ENCODE data around the gene FBF1.
"Not testable (repeated sequence)": the region's sequence is repeated elsewhere in the genome, so short reads cannot be mapped to it uniquely, and the experiment has no call there.

The FBF1 gene

GRCh38 chr17:75896415-75897159, 44.3 kb downstream of the FBF1 start, which contains the start of gene TRIM65:
Gene TRIM65, minus strand, starts transcription at chr17:75896951. Its CDS starts 14 bp downstream, at chr17:75896937.
- H3K27me3 Mint-ChIP-seq = no peaks in the 10 kb centered on the region
- peak; percentile 90 for ATAC-seq

GRCh38 chr17:75895370-75896155, 45.3 kb downstream of the FBF1 start:
- Mint-ChIP-seq H3K36me3 (peaks cover 33% of the 10 kb centered on the region), H3K9me3 (no peaks in the 10 kb centered on the region), H3K27me3 (no peaks in the 10 kb centered on the region), H3K27ac (peak overlapping the region; percentile 87), H3K4me1 (peaks cover 42% of the 10 kb centered on the region), H3K4me3 (peak overlapping the region; percentile 75)
- ATAC-seq = no peak

More at GRCh38 chr17:75896415-75897159, 44.3 kb downstream of the FBF1 start, which contains the start of gene TRIM65:
- peaks cover 38% of the 10 kb centered on the region for H3K36me3 Mint-ChIP-seq
- H3K4me3 Mint-ChIP-seq = peak within 1 kb of the TSS; percentile 75
- peak within 1 kb of the TSS; percentile 87 for H3K27ac Mint-ChIP-seq
- no peaks in the 10 kb centered on the region for H3K9me3 Mint-ChIP-seq
- H3K4me1 Mint-ChIP-seq = peaks cover 41% of the 10 kb centered on the region

- H3K27ac Mint-ChIP-seq = peak overlapping the region; percentile 87
- H3K9me3 Mint-ChIP-seq = no peaks in the 10 kb centered on the region
- H3K4me1 Mint-ChIP-seq = peaks cover 47% of the 10 kb centered on the region
- no peak for ATAC-seq
- H3K4me3 Mint-ChIP-seq = peak overlapping the region; percentile 16
- H3K36me3 Mint-ChIP-seq = peaks cover 35% of the 10 kb centered on the region
- H3K27me3 Mint-ChIP-seq = no peaks in the 10 kb centered on the region
Measured at GRCh38 chr17:75894049-75894733, 46.7 kb downstream of the FBF1 start.

- H3K4me1 Mint-ChIP-seq = peaks cover 43% of the 10 kb centered on the region
- no peak for ATAC-seq
- peak overlapping the region; percentile 87 for H3K27ac Mint-ChIP-seq
- no peaks in the 10 kb centered on the region for H3K27me3 Mint-ChIP-seq
- H3K9me3 Mint-ChIP-seq = no peaks in the 10 kb centered on the region
- no peak overlapping the region for H3K4me3 Mint-ChIP-seq
- H3K36me3 Mint-ChIP-seq = peaks cover 31% of the 10 kb centered on the region
Measured at GRCh38 chr17:75893305-75894048, 47.4 kb downstream of the FBF1 start.

GRCh38 chr17:75892556-75893224, 48.2 kb downstream of the FBF1 start:
- Mint-ChIP-seq H3K4me3 (no peak overlapping the region), H3K4me1 (peaks cover 41% of the 10 kb centered on the region), H3K9me3 (no peaks in the 10 kb centered on the region), H3K27me3 (no peaks in the 10 kb centered on the region), H3K27ac (no peak overlapping the region), H3K36me3 (peaks cover 27% of the 10 kb centered on the region)
- no peak for ATAC-seq

- Mint-ChIP-seq H3K36me3 (peaks cover 24% of the 10 kb centered on the region), H3K4me3 (no peak overlapping the region), H3K27me3 (no peaks in the 10 kb centered on the region), H3K4me1 (peaks cover 34% of the 10 kb centered on the region), H3K27ac (no peak overlapping the region), H3K9me3 (no peaks in the 10 kb centered on the region)
- ATAC-seq = no peak
Measured at GRCh38 chr17:75891605-75892555, 49.0 kb downstream of the FBF1 start.

GRCh38 chr17:75891022-75891604, 49.7 kb downstream of the FBF1 start:
- Mint-ChIP-seq H3K36me3 (peaks cover 29% of the 10 kb centered on the region), H3K27ac (peak overlapping the region; percentile 47), H3K4me1 (peaks cover 33% of the 10 kb centered on the region), H3K27me3 (no peaks in the 10 kb centered on the region), H3K9me3 (no peaks in the 10 kb centered on the region), H3K4me3 (no peak overlapping the region)
- no peak for ATAC-seq

GRCh38 chr17:75889454-75889853, 51.4 kb downstream of the FBF1 start:
- H3K36me3 Mint-ChIP-seq = peaks cover 24% of the 10 kb centered on the region
- ATAC-seq = no peak
- no peaks in the 10 kb centered on the region for H3K9me3 Mint-ChIP-seq
- no peak overlapping the region for H3K27ac Mint-ChIP-seq
- peaks cover 17% of the 10 kb centered on the region for H3K4me1 Mint-ChIP-seq
- no peaks in the 10 kb centered on the region for H3K27me3 Mint-ChIP-seq
- H3K4me3 Mint-ChIP-seq = no peak overlapping the region

- H3K27me3 Mint-ChIP-seq = no peaks in the 10 kb centered on the region
- peaks cover 7% of the 10 kb centered on the region for H3K4me1 Mint-ChIP-seq
- H3K27ac Mint-ChIP-seq = no peak overlapping the region
- peaks cover 24% of the 10 kb centered on the region for H3K36me3 Mint-ChIP-seq
- no peak for ATAC-seq
- H3K9me3 Mint-ChIP-seq = no peaks in the 10 kb centered on the region
- no peak overlapping the region for H3K4me3 Mint-ChIP-seq
Measured at GRCh38 chr17:75888484-75888883, 52.4 kb downstream of the FBF1 start.

- H3K9me3 Mint-ChIP-seq, H3K4me3 Mint-ChIP-seq, H3K27me3 Mint-ChIP-seq, ATAC-seq, H3K27ac Mint-ChIP-seq, H3K4me1 Mint-ChIP-seq: not testable (repeated sequence)
- peaks cover 24% of the 10 kb centered on the region for H3K36me3 Mint-ChIP-seq
Measured at GRCh38 chr17:75885860-75886259, 55.0 kb downstream of the FBF1 start.

GRCh38 chr17:75885431-75885830, 55.4 kb downstream of the FBF1 start:
- no peak overlapping the region for H3K27ac Mint-ChIP-seq
- no peak for ATAC-seq
- H3K27me3 Mint-ChIP-seq = no peaks in the 10 kb centered on the region
- H3K4me3 Mint-ChIP-seq = no peak overlapping the region
- no peaks in the 10 kb centered on the region for H3K9me3 Mint-ChIP-seq
- H3K4me1 Mint-ChIP-seq = peaks cover 3% of the 10 kb centered on the region
- peaks cover 21% of the 10 kb centered on the region for H3K36me3 Mint-ChIP-seq

GRCh38 chr17:75881678-75882454, 59.0 kb downstream of the FBF1 start:
- Mint-ChIP-seq H3K27me3 (no peaks in the 10 kb centered on the region), H3K9me3 (no peaks in the 10 kb centered on the region), H3K27ac (no peak overlapping the region), H3K36me3 (peaks cover 5% of the 10 kb centered on the region), H3K4me3 (no peak overlapping the region), H3K4me1 (peaks cover 20% of the 10 kb centered on the region)
- ATAC-seq = no peak

- Mint-ChIP-seq H3K9me3 (no peaks in the 10 kb centered on the region), H3K4me3 (no peak overlapping the region), H3K4me1 (peaks cover 34% of the 10 kb centered on the region), H3K27me3 (no peaks in the 10 kb centered on the region), H3K36me3 (no peaks in the 10 kb centered on the region), H3K27ac (no peak overlapping the region)
- no peak for ATAC-seq
Measured at GRCh38 chr17:75880266-75880665, 60.6 kb downstream of the FBF1 start.

Measured in stimulated activated memory B cell treated with anti-CD40 and anti-IgM and Interleukin-4, amounts not matched to agents 10 μg/mL and 1 μg/mL and 100 μg/mL, for 72 hours (primary cell).